NCI-H2227 (cell line): ENCODE results near the gene SLIRP.
"Not testable (repeated sequence)": the region's sequence is repeated elsewhere in the genome, so short reads cannot be mapped to it uniquely, and the experiment has no call there.

Experiments used
- DNase-seq: peaks from one replicate; lab custom pipeline; 2025; ENCODE audit not compliant: unreplicated experiment; lab: John Stamatoyannopoulos, UW

Gene SLIRP

GRCh38 chr14:77741438-77741837, 33.5 kb downstream of the SLIRP start:
- DNase-seq = no peak

GRCh38 chr14:77746064-77746702, 38.3 kb downstream of the SLIRP start:
- no peak for DNase-seq

GRCh38 chr14:77747425-77747824, 39.5 kb downstream of the SLIRP start:
- not testable (repeated sequence) for DNase-seq

GRCh38 chr14:77752266-77752665, 44.4 kb downstream of the SLIRP start:
- DNase-seq = no peak

- DNase-seq = peak; percentile 33
Measured at GRCh38 chr14:77752799-77753516, 45.1 kb downstream of the SLIRP start.

- DNase-seq = peak; percentile 96
Measured at GRCh38 chr14:77760381-77761204, 52.7 kb downstream of the SLIRP start, which contains the start of gene SNW1. TSS of gene SNW1 (minus strand) at chr14:77761156. CDS start at chr14:77761127, 29 bp downstream.

DNA sequence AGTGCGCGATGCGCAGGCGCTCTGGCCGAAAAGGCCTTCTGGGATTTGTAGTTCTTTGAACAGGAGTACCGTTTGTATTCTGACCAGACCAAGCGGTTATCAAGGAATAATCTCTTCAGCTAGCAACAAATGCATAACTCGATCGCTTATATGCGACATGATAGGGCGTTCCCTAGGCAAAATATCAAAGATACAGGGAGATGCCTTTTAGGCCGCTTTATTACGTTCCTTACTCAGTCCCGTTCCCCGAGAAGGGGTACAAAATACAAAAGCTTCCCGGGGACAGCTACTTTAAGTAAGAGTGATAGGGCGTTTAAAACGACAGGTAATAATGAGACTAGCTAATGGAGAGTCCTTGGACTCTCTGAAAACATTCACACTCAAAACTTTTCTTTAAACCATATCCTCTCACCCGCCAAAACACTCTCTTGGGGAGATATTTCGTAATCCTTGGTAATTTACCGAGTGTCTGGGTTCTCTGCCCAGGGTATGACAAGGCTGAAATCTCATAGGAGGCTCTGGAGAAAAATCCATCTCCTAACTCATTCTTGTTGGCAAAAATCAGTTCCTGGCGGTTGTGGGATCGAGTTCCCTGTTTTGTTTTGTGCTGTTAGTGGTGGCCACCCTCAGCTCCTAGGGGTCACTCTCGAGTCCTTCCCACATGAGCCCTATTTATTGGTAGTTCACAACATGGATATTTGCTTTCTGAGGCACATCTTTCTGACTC, 53.5 kb downstream of the SLIRP start:
- no peak for DNase-seq

DNA sequence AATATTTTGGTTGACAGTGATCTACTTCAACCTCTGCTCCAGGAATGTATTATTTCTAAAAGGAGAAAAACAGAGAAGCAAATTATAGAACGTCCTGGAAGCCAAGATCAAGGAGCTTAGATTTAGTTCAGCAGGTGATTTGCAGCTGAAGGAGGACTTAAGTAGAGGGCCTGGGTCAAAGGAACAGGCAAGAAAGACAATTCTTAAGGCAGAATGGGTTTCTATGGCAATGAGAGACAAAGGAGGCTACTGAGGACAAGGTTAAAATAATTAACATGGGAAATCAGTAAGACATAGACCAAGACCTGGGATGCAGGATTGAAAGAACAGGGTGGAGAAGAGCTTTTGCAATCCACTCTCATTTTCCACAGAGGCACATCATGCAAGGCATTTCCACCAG, 55.4 kb downstream of the SLIRP start:
- no peak for DNase-seq

DNA sequence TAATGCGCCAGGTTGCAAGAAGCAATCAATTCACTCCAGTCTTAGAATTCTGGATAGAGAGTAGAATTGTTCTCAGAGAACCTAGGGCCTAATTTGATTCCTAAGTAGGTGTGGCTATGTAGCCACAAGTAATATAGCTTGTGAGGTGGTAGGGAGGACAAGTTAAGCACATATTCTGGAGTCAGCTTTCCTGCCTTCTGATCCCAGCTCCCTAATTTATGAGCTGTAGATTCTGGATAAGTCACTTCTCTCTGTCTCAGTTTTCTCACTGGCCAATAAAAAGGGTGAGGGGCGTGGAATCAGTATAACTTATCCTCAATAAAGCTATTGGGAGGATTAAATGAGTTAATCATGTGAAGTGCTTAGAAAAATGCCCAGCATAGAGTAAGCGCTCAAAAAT, 56.1 kb downstream of the SLIRP start:
- DNase-seq = no peak
